Stimulated activated CD8-positive, alpha-beta memory T cell treated with anti-CD3 and anti-CD28 coated beads, Interleukin-15, amount 100 ng/mL, for 1 hour (primary cell): ENCODE measurements around the gene PMEL.
"Not testable (repeated sequence)": the region's sequence is repeated elsewhere in the genome, so short reads cannot be mapped to it uniquely, and the experiment has no call there.

Experiments used
- DNase-seq: peaks from one replicate; pipeline ENCODE4 v3.0.0-alpha.2; 2020; ENCODE audit warnings: low read depth

Gene PMEL

DNA sequence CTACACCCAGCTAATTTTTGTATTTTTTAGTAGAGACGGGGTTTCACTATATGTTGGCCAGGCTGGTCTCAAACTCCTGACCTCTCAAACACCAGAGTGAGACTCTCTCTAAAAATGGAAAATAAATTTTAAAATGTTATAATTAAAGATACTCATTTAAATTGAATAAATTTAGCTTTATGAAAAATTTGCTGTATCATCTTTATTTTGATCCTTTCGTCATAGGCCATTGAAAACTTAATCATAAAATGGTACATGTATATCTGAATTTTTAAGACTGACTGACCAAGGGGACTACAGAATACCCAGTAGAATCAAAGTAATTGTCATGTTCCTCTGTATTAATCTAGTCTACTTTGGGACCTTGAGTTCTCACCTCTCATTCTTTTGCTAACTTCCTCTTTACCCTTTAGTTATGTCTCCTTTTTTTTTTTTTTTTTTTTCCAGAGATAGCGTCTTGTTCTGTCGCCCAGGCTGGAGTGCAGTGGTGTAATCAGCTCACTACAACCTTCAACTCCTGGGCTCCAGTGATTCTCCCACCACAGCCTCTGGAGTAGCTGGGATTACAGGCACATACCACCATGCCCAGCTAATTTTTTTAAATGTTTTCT, 17.5 kb upstream of the PMEL start:
- DNase-seq = no peak

GRCh38 chr12:55982319-55982936, 16.6 kb upstream of the PMEL start:
- no peak for DNase-seq

- DNase-seq = not testable (repeated sequence)
Observed at GRCh38 chr12:55981882-55982281, 16.0 kb upstream of the PMEL start.

- DNase-seq = no peak
Observed at GRCh38 chr12:55979069-55979468, 13.2 kb upstream of the PMEL start.

DNA sequence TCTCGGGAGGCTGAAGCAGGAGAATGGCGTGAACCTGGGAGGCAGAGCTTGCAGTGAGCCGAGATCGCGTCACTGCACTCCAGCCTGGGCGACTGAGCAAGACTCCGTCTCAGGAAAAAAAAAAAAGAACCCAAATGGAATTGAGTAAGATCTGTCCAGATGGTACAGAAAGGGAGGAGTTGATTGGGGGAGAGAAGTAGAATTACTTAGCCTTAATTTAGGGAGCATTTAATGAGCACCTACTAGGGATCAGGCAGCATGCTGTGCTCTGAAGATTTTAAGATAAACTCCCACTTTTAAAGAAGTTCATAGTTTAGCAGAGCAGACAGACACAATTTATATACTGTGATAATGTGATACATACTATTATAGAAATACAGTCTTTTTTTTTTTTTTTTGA, 12.6 kb upstream of the PMEL start:
- DNase-seq = no peak

DNA sequence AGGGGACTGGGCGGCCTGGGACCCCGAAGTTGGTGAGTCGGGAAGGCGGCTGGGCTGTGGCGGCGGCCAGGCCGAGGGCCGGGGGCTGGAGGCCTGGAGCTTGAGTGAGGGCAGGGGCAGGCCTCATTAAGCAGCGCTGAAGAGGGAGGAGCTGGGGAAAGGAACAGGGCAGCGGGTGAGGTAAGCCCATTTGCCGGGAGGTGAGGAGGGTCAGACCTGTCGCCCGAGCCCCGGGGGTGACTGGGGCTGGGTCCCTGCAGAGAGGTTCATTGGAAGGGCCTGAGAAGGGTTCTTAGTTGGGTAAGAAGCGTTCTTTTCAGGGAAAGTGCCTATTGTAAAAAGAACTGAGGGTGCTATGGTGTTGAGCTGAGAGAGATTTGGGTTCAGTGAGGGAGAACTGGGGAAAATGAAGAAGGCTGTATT, 8.5 kb upstream of the PMEL start:
- DNase-seq = no peak

GRCh38 chr12:55973599-55974307, 7.9 kb upstream of the PMEL start, which contains the start of gene RAB5B:
RAB5B (plus strand) TSS chr12:55974078; CDS start chr12:55986961, 12,883 bp downstream.
- DNase-seq = peak; percentile 95

- DNase-seq = no peak
Observed at GRCh38 chr12:55972911-55973598, 7.2 kb upstream of the PMEL start.

GRCh38 chr12:55972456-55972855, 6.6 kb upstream of the PMEL start:
- DNase-seq = no peak

- no peak for DNase-seq
Observed at GRCh38 chr12:55972042-55972441, 6.2 kb upstream of the PMEL start.

GRCh38 chr12:55970775-55971174, 4.9 kb upstream of the PMEL start:
- DNase-seq = no peak

DNA sequence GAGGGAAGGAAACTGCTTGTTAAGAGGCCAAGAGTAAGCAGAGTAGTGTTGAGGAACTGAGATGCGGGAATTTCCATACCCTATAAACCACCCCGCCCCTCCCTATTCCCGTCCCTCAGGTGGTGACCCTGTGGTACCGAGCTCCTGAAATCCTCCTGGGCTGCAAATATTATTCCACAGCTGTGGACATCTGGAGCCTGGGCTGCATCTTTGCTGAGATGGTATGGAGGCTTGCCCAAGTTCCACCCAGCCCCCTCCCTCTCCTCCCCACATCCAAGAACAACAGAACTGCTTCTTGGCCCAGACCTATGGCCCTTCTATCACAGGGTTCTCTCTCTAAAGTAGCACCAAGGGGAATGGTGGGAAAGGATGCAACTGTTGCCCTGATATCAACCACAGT, 3.5 kb upstream of the PMEL start:
- no peak for DNase-seq

- peak; percentile 89 for DNase-seq
Observed at GRCh38 chr12:55966408-55967281, 803 bp upstream of the PMEL start, which contains the start of gene CDK2. CDK2 (plus strand) TSS chr12:55966830; CDS start chr12:55967009, 179 bp downstream.

GRCh38 chr12:55965240-55965639, 602 bp downstream of the PMEL start:
- no peak for DNase-seq

GRCh38 chr12:55963760-55964159, 2.1 kb downstream of the PMEL start:
- no peak for DNase-seq

GRCh38 chr12:55957106-55957859, 8.6 kb downstream of the PMEL start:
- DNase-seq = no peak

DNA sequence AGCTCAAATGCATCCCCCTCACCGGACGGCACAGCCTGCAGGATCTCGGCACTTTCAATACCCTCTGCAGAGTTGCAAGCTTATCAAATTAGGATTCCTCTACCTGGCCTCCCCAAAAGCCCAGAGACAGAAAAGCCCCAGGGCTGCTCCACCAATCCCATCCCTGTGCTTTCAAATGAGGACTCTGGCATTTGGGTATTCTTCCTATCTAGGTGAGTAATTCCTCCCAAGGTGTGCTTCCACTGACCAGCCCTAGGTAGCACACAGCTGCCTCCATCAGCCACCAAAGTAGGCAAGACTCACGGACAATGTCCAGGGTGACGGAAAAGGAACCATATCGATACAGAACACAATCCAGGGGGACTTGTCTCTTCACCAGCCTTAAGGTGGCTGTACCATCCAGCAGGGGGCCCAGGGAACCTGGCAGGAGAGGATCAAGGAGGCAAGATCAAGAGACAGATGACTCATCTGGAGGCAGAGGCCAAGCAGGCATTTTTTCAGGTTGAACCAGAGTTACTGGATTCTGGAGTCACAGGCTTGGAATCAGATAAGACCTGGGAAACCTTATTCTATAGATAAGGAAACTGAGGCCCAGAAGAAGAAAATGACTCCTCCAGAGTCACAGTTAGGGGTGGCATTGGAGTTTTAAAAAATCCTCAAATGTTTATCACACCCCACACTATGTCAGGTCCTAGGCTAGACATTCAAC, 9.9 kb downstream of the PMEL start:
- DNase-seq = no peak

GRCh38 chr12:55955344-55955743, 10.5 kb downstream of the PMEL start:
- DNase-seq = no peak

GRCh38 chr12:55946553-55946952, 19.3 kb downstream of the PMEL start:
- no peak for DNase-seq

DNA sequence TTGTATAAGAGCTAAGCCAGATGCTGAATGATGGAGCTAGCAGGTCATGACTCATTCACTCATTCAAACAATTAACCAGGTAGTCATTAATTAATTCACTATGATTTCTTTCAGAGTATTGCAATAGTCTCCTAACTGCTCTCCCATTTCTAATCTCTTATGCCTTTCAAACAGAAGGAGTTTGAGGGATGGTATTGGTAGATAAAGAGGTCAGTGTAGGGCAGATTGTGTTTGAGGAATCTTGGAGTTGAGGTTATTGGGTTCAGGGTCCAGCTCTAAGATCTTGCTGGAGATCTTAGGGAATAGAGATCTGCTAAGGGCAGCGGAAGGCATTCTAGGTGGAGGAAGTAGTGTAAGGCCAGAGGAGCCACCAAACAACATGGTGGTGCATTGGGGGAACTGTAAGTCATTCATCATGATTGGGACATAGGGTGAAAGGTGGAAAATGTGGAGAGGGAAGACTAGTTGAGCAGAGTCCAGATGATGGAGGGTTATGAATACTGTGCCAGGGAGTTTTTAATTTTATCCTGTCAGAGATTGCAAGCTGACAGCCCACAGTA, 23.2 kb downstream of the PMEL start:
- no peak for DNase-seq
